Measurements from ENCODE around the gene DNAI7. TPM values are rescaled to one million over a fixed set of nuclear protein-coding genes. Genes with fewer than 3 reads are reported as not detected.

DNAI7 gene
- total and polyA plus RNA-seq, 2 of the 13 experiments (the other 11 are each of a cell fraction or from before 2014, with no cell fraction given) = 0.04 to 0.25 TPM

- TF ChIP-seq ZNF337 (CRISPR knock-in tag; IDR thresholded peaks at IDR 0.05; ENCODE audit: borderline replicate concordance, low read depth) (peak; percentile 80; the same call in 1 of the 2 replicates), ZNF850 (CRISPR knock-in tag; conservative IDR thresholded peaks at IDR 0.05) (no peak), RFX3 (CRISPR knock-in tag; IDR thresholded peaks at IDR 0.05) (peak; percentile 93), ZNF709 (CRISPR knock-in tag; IDR thresholded peaks at IDR 0.05) (0 out of 2 replicates have a peak, but pooled peaks have one; percentile 19), ZNF256 (CRISPR knock-in tag; conservative IDR thresholded peaks at IDR 0.05) (no peak), RNF2 (conservative IDR thresholded peaks at IDR 0.05; ENCODE audit: low read depth) (peak; percentile 63; the same call in 1 of the 2 replicates), ZNF644 (CRISPR knock-in tag; IDR thresholded peaks at IDR 0.05; ENCODE audit: low read depth) (no peak), YY1 (IDR thresholded peaks at IDR 0.05; ENCODE audit: insufficient read depth, insufficient replicate concordance, low read depth, low read length) (peak; percentile 22), ZNF431 (CRISPR knock-in tag; IDR thresholded peaks at IDR 0.05; ENCODE audit: borderline replicate concordance, low read depth) (peak; percentile 67; the same call in 1 of the 2 replicates), ZNF589 (CRISPR knock-in tag; conservative IDR thresholded peaks at IDR 0.05) (no peak), MED8 (CRISPR knock-in tag; IDR thresholded peaks at IDR 0.05; ENCODE audit: insufficient replicate concordance) (no peak), PTBP1 (IDR thresholded peaks at IDR 0.05; ENCODE audit: low read depth, low read length, poor library complexity, severe bottlenecking) (peak; percentile 58), HOXD1 (CRISPR knock-in tag; IDR thresholded peaks at IDR 0.05) (0 out of 2 replicates have a peak, but pooled peaks have one; percentile 42), ZNF501 (CRISPR knock-in tag; IDR thresholded peaks at IDR 0.05) (peak; percentile 98), ELF1 (CRISPR knock-in tag; IDR thresholded peaks at IDR 0.05) (peak; percentile 75; the same call in 1 of the 2 replicates), GABPA (IDR thresholded peaks at IDR 0.05; ENCODE audit: low read depth, low read length) (peak; percentile 48; the same call in 1 of the 2 replicates), GABPA (CRISPR knock-in tag; IDR thresholded peaks at IDR 0.05; ENCODE audit: low read depth) (peak; percentile 86), ZNF768 (CRISPR knock-in tag; IDR thresholded peaks at IDR 0.05) (0 out of 2 replicates have a peak, but pooled peaks have one; percentile 13), HNF4G (IDR thresholded peaks at IDR 0.05; ENCODE audit: borderline replicate concordance, low read depth, low read length) (0 out of 2 replicates have a peak, but pooled peaks have one; percentile 10), HNF4G (CRISPR knock-in tag; IDR thresholded peaks at IDR 0.05; ENCODE audit: borderline replicate concordance, low read depth) (no peak), PHF8 (CRISPR knock-in tag; IDR thresholded peaks at IDR 0.05) (peak; percentile 92), AGO2 (optimal IDR thresholded peaks at IDR 0.05; ENCODE audit: low read depth, low read length) (peak; percentile 54)
- TF ChIP-seq, protein P1, sequence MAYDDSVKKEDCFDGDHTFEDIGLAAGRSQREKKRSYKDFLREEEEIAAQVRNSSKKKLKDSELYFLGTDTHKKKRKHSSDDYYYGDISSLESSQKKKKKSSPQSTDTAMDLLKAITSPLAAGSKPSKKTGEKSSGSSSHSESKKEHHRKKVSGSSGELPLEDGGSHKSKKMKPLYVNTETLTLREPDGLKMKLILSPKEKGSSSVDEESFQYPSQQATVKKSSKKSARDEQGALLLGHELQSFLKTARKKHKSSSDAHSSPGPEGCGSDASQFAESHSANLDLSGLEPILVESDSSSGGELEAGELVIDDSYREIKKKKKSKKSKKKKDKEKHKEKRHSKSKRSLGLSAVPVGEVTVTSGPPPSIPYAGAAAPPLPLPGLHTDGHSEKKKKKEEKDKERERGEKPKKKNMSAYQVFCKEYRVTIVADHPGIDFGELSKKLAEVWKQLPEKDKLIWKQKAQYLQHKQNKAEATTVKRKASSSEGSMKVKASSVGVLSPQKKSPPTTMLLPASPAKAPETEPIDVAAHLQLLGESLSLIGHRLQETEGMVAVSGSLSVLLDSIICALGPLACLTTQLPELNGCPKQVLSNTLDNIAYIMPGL (CRISPR knock-in tag; IDR thresholded peaks at IDR 0.05; ENCODE audit: borderline replicate concordance in 1 of 2, low read depth in 1 of 2) = peak; percentile 35 to 79; a peak in 2 of 4 replicates
- TF ChIP-seq, protein P2, sequence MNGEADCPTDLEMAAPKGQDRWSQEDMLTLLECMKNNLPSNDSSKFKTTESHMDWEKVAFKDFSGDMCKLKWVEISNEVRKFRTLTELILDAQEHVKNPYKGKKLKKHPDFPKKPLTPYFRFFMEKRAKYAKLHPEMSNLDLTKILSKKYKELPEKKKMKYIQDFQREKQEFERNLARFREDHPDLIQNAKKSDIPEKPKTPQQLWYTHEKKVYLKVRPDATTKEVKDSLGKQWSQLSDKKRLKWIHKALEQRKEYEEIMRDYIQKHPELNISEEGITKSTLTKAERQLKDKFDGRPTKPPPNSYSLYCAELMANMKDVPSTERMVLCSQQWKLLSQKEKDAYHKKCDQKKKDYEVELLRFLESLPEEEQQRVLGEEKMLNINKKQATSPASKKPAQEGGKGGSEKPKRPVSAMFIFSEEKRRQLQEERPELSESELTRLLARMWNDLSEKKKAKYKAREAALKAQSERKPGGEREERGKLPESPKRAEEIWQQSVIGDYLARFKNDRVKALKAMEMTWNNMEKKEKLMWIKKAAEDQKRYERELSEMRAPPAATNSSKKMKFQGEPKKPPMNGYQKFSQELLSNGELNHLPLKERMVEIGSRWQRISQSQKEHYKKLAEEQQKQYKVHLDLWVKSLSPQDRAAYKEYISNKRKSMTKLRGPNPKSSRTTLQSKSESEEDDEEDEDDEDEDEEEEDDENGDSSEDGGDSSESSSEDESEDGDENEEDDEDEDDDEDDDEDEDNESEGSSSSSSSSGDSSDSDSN (CRISPR knock-in tag; IDR thresholded peaks at IDR 0.05) = peak; percentile 76
- TF ChIP-seq, protein P3, sequence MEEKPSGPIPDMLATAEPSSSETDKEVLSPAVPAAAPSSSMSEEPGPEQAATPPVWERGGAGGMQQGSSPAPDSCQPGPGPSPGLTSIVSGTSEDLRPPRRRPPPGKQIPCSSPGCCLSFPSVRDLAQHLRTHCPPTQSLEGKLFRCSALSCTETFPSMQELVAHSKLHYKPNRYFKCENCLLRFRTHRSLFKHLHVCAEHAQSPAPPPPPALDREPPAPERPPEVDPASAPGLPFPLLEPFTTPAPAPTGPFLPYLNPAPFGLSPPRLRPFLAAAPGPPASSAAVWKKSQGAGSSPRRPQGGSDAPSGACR (CRISPR knock-in tag; IDR thresholded peaks at IDR 0.05) = 0 out of 2 replicates have a peak, but pooled peaks have one; percentile 61
Measured at GRCh38 chr12:25195056-25195971, at the start of gene DNAI7, which contains the start of gene ETFRF1 (continued).
